ENCODE results near the gene IQCM.

Gene IQCM

DNA sequence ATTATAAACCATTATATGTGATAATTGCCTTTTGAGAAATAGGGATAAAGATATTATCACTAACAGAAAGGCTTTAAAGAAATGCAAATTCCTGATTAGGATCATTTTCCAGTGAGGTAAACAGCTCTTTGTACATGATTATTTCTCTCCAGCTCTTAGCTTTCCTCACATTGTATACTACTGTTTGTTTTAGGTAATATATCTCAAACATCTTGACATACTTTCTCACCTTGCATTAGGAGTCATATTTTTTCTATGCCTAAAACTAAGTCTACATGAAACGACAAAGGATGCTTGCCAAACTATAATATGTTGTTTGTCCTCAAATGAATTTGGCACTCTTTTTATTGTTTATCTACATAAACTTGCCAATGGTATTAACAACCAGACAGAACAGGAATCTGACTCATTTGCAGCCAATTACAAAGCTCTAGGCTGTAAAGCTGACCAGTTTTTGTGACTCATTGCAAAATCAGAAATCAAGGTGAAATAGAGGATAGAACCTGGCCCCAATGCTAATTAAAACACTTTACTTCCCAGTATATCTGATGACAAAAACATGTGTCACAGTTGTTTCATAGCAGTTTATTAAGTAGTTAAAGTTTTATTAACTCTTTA is 107.0 kb downstream of the IQCM start:
- DNase-seq (ENCODE audit: low read depth) = peak; percentile 91
- TF ChIP-seq, protein P1, sequence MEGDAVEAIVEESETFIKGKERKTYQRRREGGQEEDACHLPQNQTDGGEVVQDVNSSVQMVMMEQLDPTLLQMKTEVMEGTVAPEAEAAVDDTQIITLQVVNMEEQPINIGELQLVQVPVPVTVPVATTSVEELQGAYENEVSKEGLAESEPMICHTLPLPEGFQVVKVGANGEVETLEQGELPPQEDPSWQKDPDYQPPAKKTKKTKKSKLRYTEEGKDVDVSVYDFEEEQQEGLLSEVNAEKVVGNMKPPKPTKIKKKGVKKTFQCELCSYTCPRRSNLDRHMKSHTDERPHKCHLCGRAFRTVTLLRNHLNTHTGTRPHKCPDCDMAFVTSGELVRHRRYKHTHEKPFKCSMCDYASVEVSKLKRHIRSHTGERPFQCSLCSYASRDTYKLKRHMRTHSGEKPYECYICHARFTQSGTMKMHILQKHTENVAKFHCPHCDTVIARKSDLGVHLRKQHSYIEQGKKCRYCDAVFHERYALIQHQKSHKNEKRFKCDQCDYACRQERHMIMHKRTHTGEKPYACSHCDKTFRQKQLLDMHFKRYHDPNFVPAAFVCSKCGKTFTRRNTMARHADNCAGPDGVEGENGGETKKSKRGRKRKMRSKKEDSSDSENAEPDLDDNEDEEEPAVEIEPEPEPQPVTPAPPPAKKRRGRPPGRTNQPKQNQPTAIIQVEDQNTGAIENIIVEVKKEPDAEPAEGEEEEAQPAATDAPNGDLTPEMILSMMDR (IDR thresholded peaks at IDR 0.05; ENCODE audit: control insufficient read depth, extremely low read depth, insufficient read depth) = no peak
- H3K4me3 ChIP-seq (ENCODE audit: low read depth, low read length) = no peak overlapping the region

DNA sequence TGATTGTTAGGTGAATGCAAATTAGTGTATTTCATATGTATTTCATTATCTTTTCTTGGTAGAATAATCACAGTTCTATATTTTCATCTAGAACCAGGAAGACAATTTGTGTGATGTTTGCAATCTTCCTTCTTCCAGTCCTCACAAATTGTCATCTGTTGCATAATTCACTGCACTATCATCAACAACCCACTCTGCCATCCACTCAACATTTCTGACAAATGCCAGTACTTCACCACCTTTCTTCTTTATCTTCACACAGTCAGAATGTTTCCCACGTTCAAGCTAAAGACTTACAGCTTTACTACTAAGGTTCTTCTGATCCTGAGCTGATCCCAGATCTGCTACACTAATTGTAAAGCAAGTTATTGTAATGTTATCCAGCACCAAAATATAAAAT is 107.8 kb downstream of the IQCM start:
- TF ChIP-seq, protein P1 (IDR thresholded peaks at IDR 0.05; ENCODE audit: control insufficient read depth, extremely low read depth, insufficient read depth) = no peak
- no peak for DNase-seq (ENCODE audit: low read depth)
- no peak overlapping the region for H3K4me3 ChIP-seq (ENCODE audit: low read depth, low read length)

DNA sequence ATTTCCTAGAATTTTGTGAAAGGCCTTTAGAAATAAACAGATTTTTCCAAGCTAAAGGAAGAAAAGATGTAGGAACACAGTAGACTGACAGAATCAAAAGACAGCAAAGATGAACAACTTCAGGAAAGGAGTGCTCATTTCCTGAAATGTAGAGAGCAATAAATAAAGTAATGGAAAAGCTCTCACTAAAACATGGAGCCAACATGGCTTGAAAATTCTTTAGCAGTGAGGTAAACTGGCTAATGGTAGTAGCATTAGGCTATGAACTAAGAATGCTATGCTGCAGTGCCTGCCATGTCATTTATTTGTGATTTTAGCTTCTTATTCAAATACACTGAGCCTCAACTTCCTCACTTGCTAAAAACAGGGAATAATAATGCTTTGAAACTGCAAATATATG is 108.7 kb downstream of the IQCM start:
- TF ChIP-seq, protein P1 (IDR thresholded peaks at IDR 0.05; ENCODE audit: control insufficient read depth, extremely low read depth, insufficient read depth) = no peak
- H3K4me3 ChIP-seq (ENCODE audit: low read depth, low read length) = no peak overlapping the region
- DNase-seq (ENCODE audit: low read depth) = no peak

GRCh38 chr4:149702414-149703293 is 113.0 kb downstream of the IQCM start:
- TF ChIP-seq, protein P1 (IDR thresholded peaks at IDR 0.05; ENCODE audit: control insufficient read depth, extremely low read depth, insufficient read depth) = no peak
- no peak overlapping the region for H3K4me3 ChIP-seq (ENCODE audit: low read depth, low read length)
- DNase-seq (ENCODE audit: low read depth) = no peak

- TF ChIP-seq, protein P1 (IDR thresholded peaks at IDR 0.05; ENCODE audit: control insufficient read depth, extremely low read depth, insufficient read depth) = no peak
- no peak overlapping the region for H3K4me3 ChIP-seq (ENCODE audit: low read depth, low read length)
- DNase-seq (ENCODE audit: low read depth) = no peak
These were observed 114.0 kb downstream of the IQCM start for GRCh38 chr4:149701435-149702156.

DNA sequence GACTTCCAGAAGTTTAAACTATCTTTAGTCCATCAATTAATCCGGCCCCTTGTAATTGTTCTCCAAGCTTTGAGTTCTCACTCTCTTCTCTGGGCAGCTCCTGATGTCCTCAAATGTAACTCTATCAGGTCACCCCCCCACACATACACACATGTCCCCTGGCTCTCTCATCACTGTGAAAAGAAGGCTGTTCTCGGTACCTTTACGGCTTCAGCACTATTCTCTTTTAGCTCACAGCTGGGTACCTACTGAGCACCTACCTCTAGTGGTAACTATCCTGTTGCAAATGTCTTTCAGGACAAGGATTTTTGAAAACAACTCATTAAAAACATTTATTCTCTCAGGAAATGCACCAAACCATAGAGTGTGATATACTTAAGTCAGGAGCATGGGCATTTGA is 115.4 kb downstream of the IQCM start:
- H3K4me3 ChIP-seq (ENCODE audit: low read depth, low read length) = no peak overlapping the region
- TF ChIP-seq, protein P1 (IDR thresholded peaks at IDR 0.05; ENCODE audit: control insufficient read depth, extremely low read depth, insufficient read depth) = no peak
- DNase-seq (ENCODE audit: low read depth) = no peak
